GM12873 (cell line): ENCODE data around the gene ID4.

Experiments
- TF ChIP-seq, protein P1 (sequence below): IDR thresholded peaks from 2 replicates; pipeline ENCODE4 v1.5.1; 2012; ENCODE audit warnings: low read depth, mild to moderate bottlenecking, moderate library complexity, low read length, control low read depth; ENCODE audit not compliant: insufficient read depth; ENCODE audit errors: missing control alignments

The ID4 gene

GRCh38 chr6:19836799-19837510, at the start of gene ID4:
Gene ID4 (plus strand): TSS chr6:19837370. CDS start chr6:19837755, 385 bp downstream.
- TF ChIP-seq, protein P1, sequence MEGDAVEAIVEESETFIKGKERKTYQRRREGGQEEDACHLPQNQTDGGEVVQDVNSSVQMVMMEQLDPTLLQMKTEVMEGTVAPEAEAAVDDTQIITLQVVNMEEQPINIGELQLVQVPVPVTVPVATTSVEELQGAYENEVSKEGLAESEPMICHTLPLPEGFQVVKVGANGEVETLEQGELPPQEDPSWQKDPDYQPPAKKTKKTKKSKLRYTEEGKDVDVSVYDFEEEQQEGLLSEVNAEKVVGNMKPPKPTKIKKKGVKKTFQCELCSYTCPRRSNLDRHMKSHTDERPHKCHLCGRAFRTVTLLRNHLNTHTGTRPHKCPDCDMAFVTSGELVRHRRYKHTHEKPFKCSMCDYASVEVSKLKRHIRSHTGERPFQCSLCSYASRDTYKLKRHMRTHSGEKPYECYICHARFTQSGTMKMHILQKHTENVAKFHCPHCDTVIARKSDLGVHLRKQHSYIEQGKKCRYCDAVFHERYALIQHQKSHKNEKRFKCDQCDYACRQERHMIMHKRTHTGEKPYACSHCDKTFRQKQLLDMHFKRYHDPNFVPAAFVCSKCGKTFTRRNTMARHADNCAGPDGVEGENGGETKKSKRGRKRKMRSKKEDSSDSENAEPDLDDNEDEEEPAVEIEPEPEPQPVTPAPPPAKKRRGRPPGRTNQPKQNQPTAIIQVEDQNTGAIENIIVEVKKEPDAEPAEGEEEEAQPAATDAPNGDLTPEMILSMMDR, result no peak

DNA sequence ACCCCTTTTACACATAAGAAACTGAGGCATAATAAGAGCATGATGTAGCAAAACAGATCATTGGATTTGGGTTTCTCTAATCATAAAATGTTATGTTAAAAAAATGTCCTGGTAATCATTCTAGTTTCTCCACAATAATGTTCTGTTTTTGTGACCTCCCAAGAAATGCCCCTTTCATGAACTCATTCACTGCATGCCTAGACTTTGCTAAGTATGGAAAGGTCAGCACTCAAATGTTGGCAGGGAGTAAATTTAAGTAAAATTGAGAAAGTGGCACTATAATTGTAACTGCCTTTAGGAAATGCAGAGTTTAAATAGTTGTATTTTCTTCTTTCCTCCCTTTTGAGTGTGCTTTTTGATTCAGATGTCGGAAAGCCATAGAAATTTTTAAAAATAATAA, 48.5 kb upstream of the ID4 start:
- TF ChIP-seq, protein P1, result no peak

DNA sequence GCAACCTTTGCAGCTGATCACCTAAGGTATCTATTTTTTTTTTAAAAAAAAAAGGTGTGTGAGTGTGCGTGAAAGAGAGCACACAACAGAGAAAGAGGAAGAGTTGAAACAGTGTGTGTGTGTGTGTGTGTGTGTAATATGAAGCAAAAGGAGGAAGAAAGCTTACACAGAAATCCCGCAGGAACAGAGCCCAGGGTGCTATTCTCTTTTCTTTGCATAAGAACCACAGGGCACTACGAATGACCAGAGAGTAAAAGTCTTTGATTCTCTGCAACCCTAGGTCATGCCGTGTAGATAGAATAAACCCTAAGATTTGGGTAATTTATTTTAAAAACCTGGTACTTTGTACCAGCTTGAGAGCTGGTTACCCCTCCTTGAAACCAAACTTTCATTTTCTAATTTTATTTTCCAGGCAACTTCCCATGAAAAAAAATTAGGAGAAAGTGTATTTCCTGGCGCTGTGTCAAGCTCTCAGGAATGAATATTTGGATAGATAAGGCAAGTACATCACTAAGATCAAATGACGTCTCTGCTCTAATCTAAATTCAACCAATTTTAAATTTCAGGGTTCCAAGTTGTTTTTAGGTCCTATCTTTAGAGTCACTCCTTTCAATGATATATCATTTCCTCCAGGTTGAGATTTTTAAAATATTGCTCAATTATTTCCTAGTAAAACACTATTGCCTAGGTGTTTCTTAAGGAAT, 47.9 kb upstream of the ID4 start:
- TF ChIP-seq, protein P1, result no peak

- TF ChIP-seq, protein P1, result no peak
Measured at GRCh38 chr6:19791267-19791666, 45.9 kb upstream of the ID4 start.

DNA sequence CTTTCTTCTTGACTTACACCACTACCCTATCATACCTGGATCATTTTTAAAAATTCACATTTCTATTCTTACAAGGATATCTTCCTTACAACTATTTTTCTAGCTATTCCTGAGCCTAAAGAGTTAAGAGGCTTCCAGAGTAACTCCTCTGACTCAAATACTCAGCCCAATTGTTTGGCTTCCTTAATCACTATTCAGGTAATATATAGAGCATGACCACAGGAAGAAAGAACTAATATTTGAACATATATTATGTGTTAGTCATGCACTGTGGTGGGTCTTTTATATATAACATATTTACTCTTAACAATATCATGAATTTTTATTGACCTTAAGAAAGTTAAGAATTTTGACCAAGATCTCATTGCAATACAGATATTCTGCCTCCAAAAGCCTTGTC, 42.0 kb upstream of the ID4 start:
- TF ChIP-seq, protein P1, result no peak

DNA sequence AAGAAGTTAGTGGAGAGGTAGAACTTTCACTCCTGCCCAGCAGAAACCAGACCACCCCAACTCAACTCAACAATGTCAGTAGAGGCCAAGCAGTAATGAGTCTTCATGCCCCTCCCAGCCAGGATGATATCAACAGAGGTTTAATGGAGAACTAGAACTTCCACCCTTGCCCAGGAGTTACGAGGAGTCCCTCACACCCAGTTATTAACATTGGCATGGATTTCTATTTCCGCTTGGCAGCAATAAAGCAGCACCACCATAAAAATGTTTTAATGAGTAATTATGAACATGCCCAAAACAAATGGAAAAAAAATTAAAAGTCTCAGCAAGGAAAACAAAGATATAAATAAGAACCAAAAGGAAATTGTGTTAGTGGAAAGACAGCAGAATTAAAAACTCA, 40.7 kb upstream of the ID4 start:
- TF ChIP-seq, protein P1, result no peak

GRCh38 chr6:19798362-19798761, 38.8 kb upstream of the ID4 start:
- TF ChIP-seq, protein P1, result no peak
